HCT116 (cell line): ENCODE results near the gene EPHB2. TPM values are rescaled to one million over a fixed set of nuclear protein-coding genes. Genes with fewer than 3 reads are reported as not detected.

ENCODE experiments used
- ATAC-seq: fragments of 200-7000 bp; cut with Tn5 transposase; 2 replicates; pipeline ENCODE4 v1.9.1; 2020; ENCODE audit warnings: mild to moderate bottlenecking, moderate library complexity
- BruUV-seq: library from RNA; stranded (reverse); fragments of 400-500 nt; replicated peaks from 2 replicates; lab custom pipeline; 2021; lab: Mats Ljungman, UMichigan
- CTCF ChIA-PET: fragments of 300-600 bp; sonication (Branson Sonifier 250); formaldehyde crosslinking; loops from one replicate; lab custom pipeline; 2021; ENCODE audit warnings: antibody characterized with exemption; lab: Charles Lee
- POLR2A ChIA-PET: fragments of 300-600, 350-600 bp; sonication (Branson Sonifier 250); formaldehyde crosslinking; loops from one replicate; lab custom pipeline; 2021; ENCODE audit warnings: antibody characterized with exemption; lab: Charles Lee
- RAD21 ChIA-PET, 2 experiments: fragments of 300-600 bp; sonication (Branson Sonifier 250); formaldehyde crosslinking; loops; one replicate each; lab custom pipeline; 2023; ENCODE audit warnings: low total read pairs in 2 of 2; ENCODE audit not compliant: uncharacterized antibody in 2 of 2, unreplicated experiment in 2 of 2, low non-redundant PET in 1 of 2; lab: Charles Lee
- DNase-seq: peaks from one replicate; pipeline ENCODE4 v3.0.0-alpha.2; 2010; ENCODE audit warnings: low read depth, low spot score
- H2AFZ ChIP-seq: fragments of 200-600 bp; shearing (Covaris generic), sonication (generic); 2 replicates; pipeline ENCODE4 v1.6.1; 2017; ENCODE audit warnings: low read depth, mixed run types, mixed read lengths, antibody characterized with exemption, low read length; ENCODE audit not compliant: poor library complexity, severe bottlenecking
- H3K27ac ChIP-seq: 2 replicates; pipeline ENCODE4 v1.5.1; 2012; ENCODE audit warnings: low read depth, low read length
- H3K27me3 ChIP-seq: fragments of 200-600 bp; sonication (generic); 2 replicates; pipeline ENCODE4 v1.6.1; 2016; ENCODE audit warnings: mixed run types, low read length, mixed read lengths; ENCODE audit not compliant: insufficient read depth
- H3K36me3 ChIP-seq, 2 experiments: fragments of 200-500 bp in 1 of 2; fragments of 200-600 bp in 1 of 2; sonication (Bioruptor generic) in 1 of 2; sonication (generic) in 1 of 2; 2 replicates each; pipeline versions ENCODE4 v1.5.1 to v1.6.1; 2014 to 2016; ENCODE audit warnings: low read length in 2 of 2, inconsistent platforms in 1 of 2, mixed read lengths in 1 of 2, mixed run types in 1 of 2; ENCODE audit not compliant: insufficient read depth in 2 of 2, control insufficient read depth in 1 of 2
- H3K4me1 ChIP-seq, 2 experiments: fragments of 200-600 bp in 1 of 2; sonication (generic) in 1 of 2; 2 replicates each; pipeline versions ENCODE4 v1.5.1 to v1.6.1; 2012 to 2017; ENCODE audit warnings: low read length in 2 of 2, inconsistent platforms in 1 of 2, mild to moderate bottlenecking in 1 of 2, mixed read lengths in 1 of 2, mixed run types in 1 of 2, moderate library complexity in 1 of 2; ENCODE audit not compliant: insufficient read depth in 2 of 2, control insufficient read depth in 1 of 2
- H3K4me2 ChIP-seq: fragments of 200-600 bp; sonication (generic); 2 replicates; pipeline ENCODE4 v1.6.1; 2017; ENCODE audit warnings: mixed run types, low read length, mixed read lengths
- H3K4me3 ChIP-seq, 2 experiments: fragments of 200-600 bp in 1 of 2; sonication (generic) in 1 of 2; replicated peaks in 1 of 2; 2 replicates each; pipeline ENCODE4 v1.5.1; 2011 to 2016; ENCODE audit warnings: low read length in 2 of 2, control low read depth in 1 of 2, low read depth in 1 of 2, mild to moderate bottlenecking in 1 of 2, mixed read lengths in 1 of 2, mixed run types in 1 of 2
- H3K79me2 ChIP-seq: fragments of 200-600 bp; sonication (generic); 2 replicates; pipeline ENCODE4 v1.6.1; 2017; ENCODE audit warnings: mild to moderate bottlenecking, mixed run types, low read length, moderate library complexity, mixed read lengths; ENCODE audit not compliant: insufficient read depth
- H3K9ac ChIP-seq: fragments of 200-600 bp; sonication (generic); 2 replicates; pipeline ENCODE4 v1.6.1; 2016; ENCODE audit warnings: low read length, mixed read lengths
- H3K9me2 ChIP-seq: fragments of 200-600 bp; sonication (generic), shearing (Covaris generic); 2 replicates; pipeline ENCODE4 v1.6.1; 2017; ENCODE audit warnings: mixed run types, mild to moderate bottlenecking, moderate library complexity; ENCODE audit not compliant: insufficient read depth
- H3K9me3 ChIP-seq, 2 experiments: fragments of 200-500 bp in 1 of 2; fragments of 200-600 bp in 1 of 2; sonication (Bioruptor generic) in 1 of 2; sonication (generic) in 1 of 2; 2 replicates each; pipeline ENCODE4 v1.6.1; 2014 to 2017; ENCODE audit warnings: low read length in 2 of 2, mixed read lengths in 2 of 2, inconsistent platforms in 1 of 2, low read depth in 1 of 2, mild to moderate bottlenecking in 1 of 2, mixed run types in 1 of 2, moderate library complexity in 1 of 2; ENCODE audit not compliant: control insufficient read depth in 1 of 2, insufficient read depth in 1 of 2
- H4K20me1 ChIP-seq: fragments of 200-600 bp; sonication (generic), shearing (Covaris generic); 2 replicates; pipeline ENCODE4 v1.6.1; 2017; ENCODE audit warnings: mixed run types, mild to moderate bottlenecking, moderate library complexity; ENCODE audit not compliant: insufficient read depth
- CBX3 ChIP-seq: IDR thresholded peaks from 2 replicates; pipeline ENCODE4 v1.6.1; 2012; ENCODE audit warnings: low read depth
- CTCF ChIP-seq, 3 experiments: fragments of 200-600 bp in 1 of 3; sonication (generic) in 1 of 3; IDR thresholded peaks in 2 of 3; conservative IDR thresholded peaks in 1 of 3; 2 replicates each; pipeline ENCODE4 v1.5.1; 2012 to 2017; ENCODE audit warnings: low read depth in 2 of 3, low read length in 2 of 3, antibody characterized with exemption in 1 of 3, borderline replicate concordance in 1 of 3, control low read depth in 1 of 3, mild to moderate bottlenecking in 1 of 3, mixed read lengths in 1 of 3, mixed run types in 1 of 3, moderate library complexity in 1 of 3; ENCODE audit not compliant: insufficient read depth in 1 of 3
- ELF1 ChIP-seq: IDR thresholded peaks from 2 replicates; pipeline ENCODE4 v1.6.1; 2012; ENCODE audit warnings: low read depth, borderline replicate concordance
- EZH2phosphoT487 ChIP-seq: fragments of 200-600 bp; IDR thresholded peaks from 2 replicates; pipeline ENCODE4 v1.6.1; 2018; ENCODE audit warnings: antibody characterized with exemption, borderline replicate concordance
- FOSL1 ChIP-seq: IDR thresholded peaks from 2 replicates; pipeline ENCODE4 v1.6.1; 2012; ENCODE audit warnings: low read depth
- POLR2A ChIP-seq: IDR thresholded peaks from 2 replicates; pipeline ENCODE4 v1.7.0; 2011; ENCODE audit warnings: borderline replicate concordance; ENCODE audit not compliant: insufficient read depth, insufficient read length; ENCODE audit errors: extremely low read depth
- POLR2AphosphoS5 ChIP-seq: IDR thresholded peaks from 2 replicates; pipeline ENCODE4 v1.6.1; 2011; ENCODE audit warnings: mild to moderate bottlenecking, low read depth, low read length, moderate library complexity
- RAD21 ChIP-seq: IDR thresholded peaks from 2 replicates; pipeline ENCODE4 v1.6.1; 2012; ENCODE audit warnings: low read depth, mild to moderate bottlenecking
- SIN3A ChIP-seq: IDR thresholded peaks from 2 replicates; pipeline ENCODE4 v1.6.1; 2012; ENCODE audit warnings: low read depth
- SP1 ChIP-seq: IDR thresholded peaks from 2 replicates; pipeline ENCODE4 v1.6.1; 2012; ENCODE audit warnings: low read depth
- YY1 ChIP-seq: IDR thresholded peaks from 2 replicates; pipeline ENCODE4 v1.6.1; 2011; ENCODE audit warnings: low read length, low read depth, moderate library complexity, mild to moderate bottlenecking; ENCODE audit not compliant: insufficient replicate concordance; ENCODE audit errors: extremely low read depth
- ZNF274 ChIP-seq: fragments of 200-500 bp; sonication (Bioruptor generic); IDR thresholded peaks from 2 replicates; pipeline ENCODE4 v1.6.1; 2014; ENCODE audit warnings: mild to moderate bottlenecking, low read depth, low read length, inconsistent platforms
- intact Hi-C: fragments of 100-400 bp; cut with micrococcal nuclease; formaldehyde crosslinking; loops from 2 replicates; pipeline ENCODE4 v1.10.0; 2022
- total RNA-seq: library from RNA; stranded (reverse); gene quantifications from one replicate; pipeline ENCODE4 v1.2.1, GENCODE V29; 2021; ENCODE audit not compliant: unreplicated experiment
- TF ChIP-seq, protein P1 (sequence below): IDR thresholded peaks from 2 replicates; pipeline ENCODE4 v1.6.1; 2012

Gene EPHB2
- total RNA-seq, 1 experiment from 2014 or later = 19.5 TPM

- no peaks in the 10 kb centered on the region for H3K4me1 ChIP-seq
- H2AFZ ChIP-seq = no peak overlapping the region
- H4K20me1 ChIP-seq = no peaks in the 10 kb centered on the region
- H3K9me3 ChIP-seq = no peaks in the 10 kb centered on the region
- TF ChIP-seq CBX3 = no peak
- no peak for TF ChIP-seq SIN3A
- TF ChIP-seq, protein P1, sequence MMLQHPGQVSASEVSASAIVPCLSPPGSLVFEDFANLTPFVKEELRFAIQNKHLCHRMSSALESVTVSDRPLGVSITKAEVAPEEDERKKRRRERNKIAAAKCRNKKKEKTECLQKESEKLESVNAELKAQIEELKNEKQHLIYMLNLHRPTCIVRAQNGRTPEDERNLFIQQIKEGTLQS = no peak
- TF ChIP-seq SP1 = no peak
- TF ChIP-seq ELF1 = no peak
- no peak for TF ChIP-seq EZH2phosphoT487
- TF ChIP-seq CTCF (IDR thresholded peaks at IDR 0.05 in 2 of 3, conservative IDR thresholded peaks at IDR 0.05 in 1 of 3; ENCODE audit: borderline replicate concordance in 1 of 3, insufficient read depth in 1 of 3, low read depth in 2 of 3, low read length in 2 of 3) = no peak
- no peak for TF ChIP-seq YY1
- no peak for TF ChIP-seq POLR2A
- no peak for TF ChIP-seq ZNF274
- no peak for TF ChIP-seq RAD21
- TF ChIP-seq POLR2AphosphoS5 = no peak
- no peak for TF ChIP-seq FOSL1
- RAD21 ChIA-PET = no interaction called here
- ATAC-seq (no peak), DNase-seq (no peak)
- H3K36me3 ChIP-seq = no peaks in the 10 kb centered on the region
- no TSS peak for BruUV-seq
- POLR2A ChIA-PET = no interaction called here
- no peak overlapping the region for H3K4me3 ChIP-seq
- no peaks in the 10 kb centered on the region for H3K79me2 ChIP-seq
- intact Hi-C loops = no loop called here
- H3K4me2 ChIP-seq = no peak overlapping the region
- no peaks in the 10 kb centered on the region for H3K9me2 ChIP-seq
- CTCF ChIA-PET = no interaction called here
- no peak overlapping the region for H3K27ac ChIP-seq
- H3K27me3 ChIP-seq = no peaks in the 10 kb centered on the region
- no peak overlapping the region for H3K9ac ChIP-seq
Observed at GRCh38 chr1:22920026-22920733, 209.5 kb downstream of the EPHB2 start.
